Tibial nerve (tissue), 4 donors: ENCODE measurements around the gene SHC4.

Experiments used
- CTCF ChIP-seq, 5 experiments: fragments of 200-600 bp in 3 of 5; fragments of 450-650 bp in 2 of 5; sonication (generic) in 3 of 5; IDR thresholded peaks; one replicate each; pipeline ENCODE4 v1.5.1; 2016 to 2019; ENCODE audit warnings: antibody characterized with exemption in 5 of 5, mild to moderate bottlenecking in 3 of 5, moderate library complexity in 2 of 5
- EP300 ChIP-seq, 2 donors: sonication (generic); formaldehyde crosslinking; IDR thresholded peaks; one replicate each; pipeline ENCODE4 v1.6.1; 2017; ENCODE audit warnings: antibody characterized with exemption in 2 of 2, mild to moderate bottlenecking in 1 of 2

GRCh38 chr15:48975472-48976419 is 12.0 kb upstream of the SHC4 start:
- TF ChIP-seq EP300 (IDR thresholded peaks at IDR 0.05) (peak in 1 of 2 donors; percentile 90), CTCF (IDR thresholded peaks at IDR 0.05) (peak; percentile 94 to 99 (median 96))
